ENCODE results near the gene SAPCD2.

The SAPCD2 gene

DNA sequence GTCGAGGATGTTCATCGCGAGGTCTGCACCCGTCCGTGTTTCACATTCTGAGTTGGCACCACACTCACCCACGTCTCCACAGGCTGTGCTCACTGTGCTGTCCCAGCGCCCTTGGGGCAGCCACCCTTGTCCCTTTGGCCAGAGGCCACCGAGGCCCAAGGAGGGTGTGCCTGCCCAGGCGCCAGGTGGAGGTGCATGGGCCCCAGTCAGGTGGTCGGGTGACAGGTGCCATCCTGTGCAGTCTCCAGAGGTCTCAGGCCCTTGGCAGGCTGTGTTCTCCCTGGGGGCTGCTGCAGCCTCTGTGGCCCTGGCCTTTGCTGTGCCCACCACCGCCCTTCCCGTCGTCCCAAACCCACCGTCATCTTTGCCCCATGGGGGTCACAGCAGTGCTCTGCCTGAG is 28.9 kb upstream of the SAPCD2 start (continued):
- TF ChIP-seq, protein P1, sequence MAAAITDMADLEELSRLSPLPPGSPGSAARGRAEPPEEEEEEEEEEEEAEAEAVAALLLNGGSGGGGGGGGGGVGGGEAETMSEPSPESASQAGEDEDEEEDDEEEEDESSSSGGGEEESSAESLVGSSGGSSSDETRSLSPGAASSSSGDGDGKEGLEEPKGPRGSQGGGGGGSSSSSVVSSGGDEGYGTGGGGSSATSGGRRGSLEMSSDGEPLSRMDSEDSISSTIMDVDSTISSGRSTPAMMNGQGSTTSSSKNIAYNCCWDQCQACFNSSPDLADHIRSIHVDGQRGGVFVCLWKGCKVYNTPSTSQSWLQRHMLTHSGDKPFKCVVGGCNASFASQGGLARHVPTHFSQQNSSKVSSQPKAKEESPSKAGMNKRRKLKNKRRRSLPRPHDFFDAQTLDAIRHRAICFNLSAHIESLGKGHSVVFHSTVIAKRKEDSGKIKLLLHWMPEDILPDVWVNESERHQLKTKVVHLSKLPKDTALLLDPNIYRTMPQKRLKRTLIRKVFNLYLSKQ (tag by site-specific recombination; IDR thresholded peaks at IDR 0.05; ENCODE audit: borderline replicate concordance), result no peak

DNA sequence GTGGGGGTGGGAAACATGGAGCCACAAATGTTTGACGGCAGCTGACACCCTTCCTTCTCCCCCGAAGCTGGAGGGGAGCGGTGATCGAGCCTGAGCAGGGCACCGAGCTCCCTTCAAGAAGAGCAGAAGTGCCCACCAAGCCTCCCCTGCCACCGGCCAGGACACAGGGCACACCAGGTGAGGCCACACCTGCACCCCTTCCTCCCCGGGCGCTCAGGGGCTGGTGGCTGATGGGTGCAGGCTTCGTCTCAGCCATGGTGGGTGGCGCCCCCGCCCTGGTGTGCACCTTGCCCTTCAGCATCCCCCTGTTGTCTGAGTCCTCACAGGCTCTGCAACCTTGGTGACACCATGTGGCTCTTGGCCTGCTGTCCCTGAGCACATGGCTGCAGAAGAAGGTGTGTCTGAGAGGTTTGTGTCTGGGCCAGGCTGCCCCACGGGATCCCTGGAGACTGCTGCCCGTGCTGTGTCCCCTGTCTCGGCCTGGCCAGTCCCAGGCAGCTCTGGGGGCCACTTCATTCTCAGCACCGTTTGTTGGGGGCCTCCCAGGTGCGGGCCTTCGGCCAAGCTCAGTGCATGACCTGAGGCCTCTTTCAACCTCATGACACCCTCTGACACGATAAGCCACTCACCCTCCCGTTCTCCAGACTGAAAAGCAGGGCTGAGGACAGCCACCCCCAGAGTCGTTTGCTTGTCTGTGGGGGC is 27.6 kb upstream of the SAPCD2 start:
- no peak overlapping the region for H3K27ac ChIP-seq (ENCODE audit: extremely low read depth, low read depth, low read length)
- H3K4me3 ChIP-seq (ENCODE audit: low read depth, low read length), result no peak overlapping the region
- no peaks in the 10 kb centered on the region for H3K4me1 ChIP-seq (ENCODE audit: control insufficient read depth, insufficient read depth, low read length)
- CTCF ChIA-PET, result no interaction called here
- no peaks in the 10 kb centered on the region for H3K9me3 ChIP-seq (ENCODE audit: control insufficient read depth, insufficient read depth, low read depth, low read length)
- POLR2A ChIA-PET, result interaction anchor here (1.2 kb wide), 1 partner anchor 11 kb away, joined by 3 read pairs; the partner anchor contains the start of gene MAN1B1
- peaks cover 0 to 76% of the 10 kb centered on the region in 2 experiments; a peak in 2 of 3 replicates for H3K36me3 ChIP-seq (ENCODE audit: control insufficient read depth in 2 of 2, insufficient read depth in 1 of 2, low read length in 2 of 2)
- TF ChIP-seq ZNF660 (tag by site-specific recombination; IDR thresholded peaks at IDR 0.05), result no peak
- TF ChIP-seq, protein P2, sequence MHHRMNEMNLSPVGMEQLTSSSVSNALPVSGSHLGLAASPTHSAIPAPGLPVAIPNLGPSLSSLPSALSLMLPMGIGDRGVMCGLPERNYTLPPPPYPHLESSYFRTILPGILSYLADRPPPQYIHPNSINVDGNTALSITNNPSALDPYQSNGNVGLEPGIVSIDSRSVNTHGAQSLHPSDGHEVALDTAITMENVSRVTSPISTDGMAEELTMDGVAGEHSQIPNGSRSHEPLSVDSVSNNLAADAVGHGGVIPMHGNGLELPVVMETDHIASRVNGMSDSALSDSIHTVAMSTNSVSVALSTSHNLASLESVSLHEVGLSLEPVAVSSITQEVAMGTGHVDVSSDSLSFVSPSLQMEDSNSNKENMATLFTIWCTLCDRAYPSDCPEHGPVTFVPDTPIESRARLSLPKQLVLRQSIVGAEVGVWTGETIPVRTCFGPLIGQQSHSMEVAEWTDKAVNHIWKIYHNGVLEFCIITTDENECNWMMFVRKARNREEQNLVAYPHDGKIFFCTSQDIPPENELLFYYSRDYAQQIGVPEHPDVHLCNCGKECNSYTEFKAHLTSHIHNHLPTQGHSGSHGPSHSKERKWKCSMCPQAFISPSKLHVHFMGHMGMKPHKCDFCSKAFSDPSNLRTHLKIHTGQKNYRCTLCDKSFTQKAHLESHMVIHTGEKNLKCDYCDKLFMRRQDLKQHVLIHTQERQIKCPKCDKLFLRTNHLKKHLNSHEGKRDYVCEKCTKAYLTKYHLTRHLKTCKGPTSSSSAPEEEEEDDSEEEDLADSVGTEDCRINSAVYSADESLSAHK (tag by site-specific recombination; IDR thresholded peaks at IDR 0.05), result no peak

DNA sequence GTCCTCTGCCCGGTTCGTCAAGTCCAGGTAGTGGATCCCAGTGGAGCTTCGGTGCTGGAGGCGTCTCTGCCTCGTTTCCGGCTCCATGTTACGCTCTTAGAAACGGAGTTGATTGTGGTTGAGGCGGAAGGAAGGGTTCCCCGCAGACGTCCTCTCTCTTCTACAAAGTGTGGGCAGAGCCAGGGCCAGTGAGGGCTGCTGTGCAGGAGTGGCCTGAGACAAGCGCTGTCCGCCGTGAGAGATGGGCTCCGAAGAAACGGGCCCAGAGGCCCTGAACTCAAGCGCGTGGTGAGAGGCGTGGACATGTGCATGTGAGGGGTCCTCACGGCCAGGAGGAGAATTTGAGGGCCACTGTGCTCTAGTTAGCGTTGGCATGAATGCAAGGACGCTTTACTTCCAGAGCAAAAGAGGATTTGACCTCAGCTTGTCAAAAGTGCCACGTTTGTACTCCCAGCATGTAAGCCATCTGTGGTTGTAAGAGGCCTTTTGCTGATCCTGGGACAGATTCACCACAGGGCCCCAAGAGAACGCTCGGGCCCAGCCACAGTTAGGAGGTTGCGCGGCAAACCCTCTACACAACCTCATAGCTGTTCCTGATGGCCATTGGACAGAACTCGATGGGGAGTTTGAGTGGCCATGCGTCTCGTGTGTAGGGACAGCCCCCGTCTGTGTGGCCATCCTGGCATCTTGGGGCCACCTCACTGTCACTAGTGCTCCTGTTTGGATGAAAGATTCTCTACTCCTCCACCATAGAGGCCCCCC is 26.6 kb upstream of the SAPCD2 start:
- CTCF ChIA-PET, result interaction anchor here (1.2 kb wide), 2 partner anchors 29 to 31 kb away, joined by 4 to 5 read pairs; no protein-coding TSS in a partner anchor
- H3K27ac ChIP-seq (ENCODE audit: extremely low read depth, low read depth, low read length), result no peak overlapping the region
- no peak overlapping the region for H3K4me3 ChIP-seq (ENCODE audit: low read depth, low read length)
- H3K36me3 ChIP-seq (ENCODE audit: control insufficient read depth in 2 of 2, insufficient read depth in 1 of 2, low read length in 2 of 2), result peaks cover 0 to 74% of the 10 kb centered on the region in 2 experiments; a peak in 2 of 3 replicates
- POLR2A ChIA-PET, result interaction anchor here (1.2 kb wide), 1 partner anchor 10 kb away, joined by 3 read pairs; the partner anchor contains the start of gene MAN1B1
- no peaks in the 10 kb centered on the region for H3K4me1 ChIP-seq (ENCODE audit: control insufficient read depth, insufficient read depth, low read length)
- TF ChIP-seq ZNF146 (tag by site-specific recombination; IDR thresholded peaks at IDR 0.05), result no peak
- TF ChIP-seq, protein P3, sequence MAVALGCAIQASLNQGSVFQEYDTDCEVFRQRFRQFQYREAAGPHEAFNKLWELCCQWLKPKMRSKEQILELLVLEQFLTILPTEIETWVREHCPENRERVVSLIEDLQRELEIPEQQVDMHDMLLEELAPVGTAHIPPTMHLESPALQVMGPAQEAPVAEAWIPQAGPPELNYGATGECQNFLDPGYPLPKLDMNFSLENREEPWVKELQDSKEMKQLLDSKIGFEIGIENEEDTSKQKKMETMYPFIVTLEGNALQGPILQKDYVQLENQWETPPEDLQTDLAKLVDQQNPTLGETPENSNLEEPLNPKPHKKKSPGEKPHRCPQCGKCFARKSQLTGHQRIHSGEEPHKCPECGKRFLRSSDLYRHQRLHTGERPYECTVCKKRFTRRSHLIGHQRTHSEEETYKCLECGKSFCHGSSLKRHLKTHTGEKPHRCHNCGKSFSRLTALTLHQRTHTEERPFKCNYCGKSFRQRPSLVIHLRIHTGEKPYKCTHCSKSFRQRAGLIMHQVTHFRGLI (tag by site-specific recombination; IDR thresholded peaks at IDR 0.05), result no peak
- TF ChIP-seq ZNF768 (tag by site-specific recombination; IDR thresholded peaks at IDR 0.05), result no peak
- TF ChIP-seq ZNF560 (tag by site-specific recombination; IDR thresholded peaks at IDR 0.05; ENCODE audit: borderline replicate concordance), result no peak
- H3K9me3 ChIP-seq (ENCODE audit: control insufficient read depth, insufficient read depth, low read depth, low read length), result no peaks in the 10 kb centered on the region

DNA sequence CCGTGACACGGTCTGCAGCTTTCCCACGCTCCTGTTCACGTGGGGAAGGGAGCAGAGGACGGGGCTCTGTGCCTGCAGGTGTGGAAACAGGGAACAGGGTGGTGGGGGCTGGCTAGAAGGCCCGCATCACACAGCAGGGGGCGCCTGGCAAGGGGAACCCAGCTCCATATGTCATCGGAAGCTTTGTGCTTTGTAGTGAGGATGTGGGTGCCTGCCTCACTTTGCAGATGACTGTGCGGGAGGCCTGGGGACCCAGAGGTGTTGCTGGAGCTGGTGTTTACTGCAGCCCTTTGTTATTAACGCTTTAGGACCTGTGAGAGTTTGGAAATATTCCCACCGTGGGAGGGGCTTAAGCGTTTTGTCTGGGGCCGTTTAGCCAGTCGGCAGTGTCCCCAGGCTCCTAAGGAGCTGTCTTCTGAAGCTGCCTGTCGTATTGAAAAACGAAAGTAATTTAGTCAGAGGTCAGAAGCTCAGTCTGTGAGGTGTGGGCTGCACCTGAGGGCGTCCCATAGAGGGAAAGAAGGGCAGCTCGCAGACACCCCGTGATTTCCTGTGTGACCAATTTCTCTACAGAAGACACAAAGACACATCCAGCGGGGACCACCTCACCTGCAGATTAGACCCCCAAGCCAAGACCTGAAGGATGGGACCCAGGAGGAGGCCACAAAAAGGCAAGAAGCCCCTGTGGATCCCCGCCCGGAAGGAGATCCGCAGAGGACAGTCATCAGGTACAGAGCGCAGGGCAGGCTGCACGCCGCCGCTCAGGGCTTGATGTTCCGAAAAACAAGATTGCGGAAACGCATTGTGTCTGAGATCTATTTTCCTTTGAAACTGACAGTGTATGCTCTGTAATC is 25.5 kb upstream of the SAPCD2 start:
- ChIA-PET CTCF (interaction anchor here (0.9 to 1.5 kb wide), 3 partner anchors 28 to 140 kb away, joined by 3 to 4 read pairs (median 3); no protein-coding TSS in a partner anchor), POLR2A (interaction anchor here (1.7 kb wide), 1 partner anchor 9 kb away, joined by 8 read pairs; the partner anchor contains the start of gene MAN1B1)
- H3K27ac ChIP-seq (ENCODE audit: extremely low read depth, low read depth, low read length), result no peak overlapping the region
- no peaks in the 10 kb centered on the region for H3K4me1 ChIP-seq (ENCODE audit: control insufficient read depth, insufficient read depth, low read length)
- peaks cover 0 to 70% of the 10 kb centered on the region in 2 experiments; a peak in 2 of 3 replicates for H3K36me3 ChIP-seq (ENCODE audit: control insufficient read depth in 2 of 2, insufficient read depth in 1 of 2, low read length in 2 of 2)
- no peak overlapping the region for H3K4me3 ChIP-seq (ENCODE audit: low read depth, low read length)
- no peaks in the 10 kb centered on the region for H3K9me3 ChIP-seq (ENCODE audit: control insufficient read depth, insufficient read depth, low read depth, low read length)
- TF ChIP-seq, protein P4, sequence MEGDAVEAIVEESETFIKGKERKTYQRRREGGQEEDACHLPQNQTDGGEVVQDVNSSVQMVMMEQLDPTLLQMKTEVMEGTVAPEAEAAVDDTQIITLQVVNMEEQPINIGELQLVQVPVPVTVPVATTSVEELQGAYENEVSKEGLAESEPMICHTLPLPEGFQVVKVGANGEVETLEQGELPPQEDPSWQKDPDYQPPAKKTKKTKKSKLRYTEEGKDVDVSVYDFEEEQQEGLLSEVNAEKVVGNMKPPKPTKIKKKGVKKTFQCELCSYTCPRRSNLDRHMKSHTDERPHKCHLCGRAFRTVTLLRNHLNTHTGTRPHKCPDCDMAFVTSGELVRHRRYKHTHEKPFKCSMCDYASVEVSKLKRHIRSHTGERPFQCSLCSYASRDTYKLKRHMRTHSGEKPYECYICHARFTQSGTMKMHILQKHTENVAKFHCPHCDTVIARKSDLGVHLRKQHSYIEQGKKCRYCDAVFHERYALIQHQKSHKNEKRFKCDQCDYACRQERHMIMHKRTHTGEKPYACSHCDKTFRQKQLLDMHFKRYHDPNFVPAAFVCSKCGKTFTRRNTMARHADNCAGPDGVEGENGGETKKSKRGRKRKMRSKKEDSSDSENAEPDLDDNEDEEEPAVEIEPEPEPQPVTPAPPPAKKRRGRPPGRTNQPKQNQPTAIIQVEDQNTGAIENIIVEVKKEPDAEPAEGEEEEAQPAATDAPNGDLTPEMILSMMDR (tag by site-specific recombination; IDR thresholded peaks at IDR 0.05), result peak; percentile 46; the same call in 1 of the 2 replicates
- no peak for TF ChIP-seq ZNF37A (tag by site-specific recombination; IDR thresholded peaks at IDR 0.05)
